ENCODE data around the gene PITX3. TPM values are rescaled to one million over a fixed set of nuclear protein-coding genes. Genes with fewer than 3 reads are reported as not detected.

PITX3 gene
- polyA plus RNA-seq, 1 of the 3 experiments (the other 2 are of a cell fraction): not detected

GRCh38 chr10:102280397-102281101 lies 39.2 kb upstream of the PITX3 start:
- Histone ChIP-seq H3F3A (replicated peaks; ENCODE audit: insufficient read depth) (peaks cover 13% of the 10 kb centered on the region), H2AFZ (ENCODE audit: low read depth) (no peak overlapping the region), H3K27me3 (ENCODE audit: insufficient read depth) (no peaks in the 10 kb centered on the region), H3K9me3 (no peaks in the 10 kb centered on the region), H3K27ac (ENCODE audit: low read depth in 2 of 2, low read length in 1 of 2) (peak overlapping the region; percentile 42 to 58; a peak in 3 of 4 replicates), H3K4me3 (ENCODE audit: low read depth in 2 of 2, low read length in 1 of 2) (peak overlapping the region; percentile 10 to 18; a peak in 2 of 4 replicates), H3K9me2 (no peaks in the 10 kb centered on the region), H3K4me1 (ENCODE audit: control insufficient read depth in 1 of 2, insufficient read depth in 2 of 2, low read depth in 1 of 2, low read length in 1 of 2) (peaks cover 12 to 15% of the 10 kb centered on the region in 2 experiments; a peak in 3 of 4 replicates), H3K79me2 (ENCODE audit: insufficient read depth) (peaks cover 74% of the 10 kb centered on the region), H3K9ac (no peak overlapping the region), H4K20me1 (ENCODE audit: insufficient read depth) (peaks cover 25% of the 10 kb centered on the region), H3K4me2 (peak overlapping the region; percentile 61; the same call in 1 of the 2 replicates), H3K36me3 (replicated peaks in 1 of 2; ENCODE audit: control insufficient read depth in 1 of 2, insufficient read depth in 2 of 2, low read length in 1 of 2) (peaks cover 5 to 10% of the 10 kb centered on the region in 2 experiments)
- ChIA-PET CTCF (interaction anchor here (1.3 to 3.0 kb wide), 3 partner anchors 9 to 51 kb away, joined by 3 to 8 read pairs (median 6); no protein-coding TSS in a partner anchor), POLR2A (no interaction called here)
- TF ChIP-seq MXI1 (IDR thresholded peaks at IDR 0.05; ENCODE audit: low read depth, low read length): peak; percentile 98
- no peak for TF ChIP-seq ZBTB33 (IDR thresholded peaks at IDR 0.05; ENCODE audit: borderline replicate concordance, low read depth)
- peak; percentile 77 for TF ChIP-seq PBX3 (IDR thresholded peaks at IDR 0.05)
- 0 out of 2 replicates have a peak, but pooled peaks have one; percentile 4 for TF ChIP-seq TCF12 (IDR thresholded peaks at IDR 0.05)
- peak; percentile 21; the same call in 1 of the 2 replicates for TF ChIP-seq MAX (IDR thresholded peaks at IDR 0.05; ENCODE audit: low read depth)
- TF ChIP-seq GATA2 (CRISPR knock-in tag; IDR thresholded peaks at IDR 0.05): no peak
- TF ChIP-seq SIN3A (IDR thresholded peaks at IDR 0.05; ENCODE audit: borderline replicate concordance, low read depth, low read length): peak; percentile 67; the same call in 1 of the 2 replicates
- 6% methylated on average over 3 of the region's 3 CpGs for WGBS (ENCODE audit: low lambda C conversion rate)
- DNase-seq: peak; percentile 59

- H3K27ac ChIP-seq (ENCODE audit: low read depth in 2 of 2, low read length in 1 of 2): no peak overlapping the region
- H3K27me3 ChIP-seq (ENCODE audit: insufficient read depth): no peaks in the 10 kb centered on the region
- no peaks in the 10 kb centered on the region for H3K9me3 ChIP-seq
- no peak for DNase-seq
- ChIA-PET CTCF (interaction anchor here (0.9 to 3.0 kb wide), 4 partner anchors 10 to 86 kb away, joined by 3 to 8 read pairs (median 4); no protein-coding TSS in a partner anchor), POLR2A (interaction anchor here (0.7 kb wide), 1 partner anchor 14 kb away, joined by 3 read pairs; no protein-coding TSS in a partner anchor)
- H2AFZ ChIP-seq (ENCODE audit: low read depth): no peak overlapping the region
- H3K4me1 ChIP-seq (ENCODE audit: control insufficient read depth in 1 of 2, insufficient read depth in 2 of 2, low read depth in 1 of 2, low read length in 1 of 2): peaks cover 12 to 15% of the 10 kb centered on the region in 2 experiments; a peak in 3 of 4 replicates
- no peak overlapping the region for H3K9ac ChIP-seq
- H3F3A ChIP-seq (replicated peaks; ENCODE audit: insufficient read depth): peaks cover 13% of the 10 kb centered on the region
- H3K79me2 ChIP-seq (ENCODE audit: insufficient read depth): peaks cover 73% of the 10 kb centered on the region
- H3K4me3 ChIP-seq (ENCODE audit: low read depth in 2 of 2, low read length in 1 of 2): no peak overlapping the region
- H4K20me1 ChIP-seq (ENCODE audit: insufficient read depth): peaks cover 29% of the 10 kb centered on the region
- peaks cover 5 to 6% of the 10 kb centered on the region in 2 experiments for H3K36me3 ChIP-seq (replicated peaks in 1 of 2; ENCODE audit: control insufficient read depth in 1 of 2, insufficient read depth in 2 of 2, low read length in 1 of 2)
- H3K9me2 ChIP-seq: no peaks in the 10 kb centered on the region
- no peak overlapping the region for H3K4me2 ChIP-seq
- TF ChIP-seq CTCF (IDR thresholded peaks at IDR 0.05) (no peak), RXRA (IDR thresholded peaks at IDR 0.05; ENCODE audit: borderline replicate concordance, low read depth) (no peak), EZH2phosphoT487 (IDR thresholded peaks at IDR 0.05; ENCODE audit: borderline replicate concordance, low read depth) (no peak), ELF1 (IDR thresholded peaks at IDR 0.05) (no peak), GATA2 (CRISPR knock-in tag; IDR thresholded peaks at IDR 0.05) (no peak), FOXM1 (IDR thresholded peaks at IDR 0.05; ENCODE audit: low read depth) (no peak), NFIC (IDR thresholded peaks at IDR 0.05; ENCODE audit: borderline replicate concordance) (no peak), FOSL2 (IDR thresholded peaks at IDR 0.05; ENCODE audit: borderline replicate concordance, low read depth) (no peak), USF2 (IDR thresholded peaks at IDR 0.05; ENCODE audit: borderline replicate concordance, low read depth, low read length) (no peak), TAF1 (IDR thresholded peaks at IDR 0.05; ENCODE audit: borderline replicate concordance, low read depth, low read length) (no peak)
Observed at GRCh38 chr10:102279104-102279503, 37.8 kb upstream of the PITX3 start.

Data from SK-N-SH (cell line).